ENCODE results near the gene SMIM44.

SMIM44 gene

DNA sequence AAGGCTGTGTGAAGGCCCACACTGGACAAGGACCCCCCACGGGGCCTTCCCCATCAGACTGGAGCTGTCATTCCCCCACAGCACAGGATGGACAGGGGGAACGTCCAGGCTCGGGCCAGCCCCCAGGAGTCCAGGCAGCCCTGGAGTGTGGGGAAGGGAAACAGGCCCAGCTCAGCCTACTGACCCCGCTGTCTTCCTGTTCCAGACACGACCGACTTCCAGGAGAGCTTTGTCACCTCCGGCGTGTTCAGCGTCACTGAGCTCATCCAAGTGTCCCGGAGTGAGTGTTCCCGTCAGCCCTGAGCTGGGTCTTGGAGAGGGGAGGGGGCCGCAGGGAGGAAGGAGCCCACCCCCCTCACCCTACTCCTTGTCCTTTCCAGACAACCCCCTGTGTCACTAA is 49.9 kb downstream of the SMIM44 start:
- DNase-seq = no peak

Measured in stimulated activated CD4-positive, alpha-beta T cell treated with anti-CD3 and anti-CD28 coated beads, Interleukin-12 subunit alpha, Interleukin-12 subunit beta, amount 100 ng/mL, for 4 hours (primary cell).